ENCODE measurements around the gene RAB28. TPM values are rescaled to one million over a fixed set of nuclear protein-coding genes. Genes with fewer than 3 reads are reported as not detected.

Gene RAB28
- total RNA-seq, 1 experiment from 2014 or later, result 19.8 TPM

DNA sequence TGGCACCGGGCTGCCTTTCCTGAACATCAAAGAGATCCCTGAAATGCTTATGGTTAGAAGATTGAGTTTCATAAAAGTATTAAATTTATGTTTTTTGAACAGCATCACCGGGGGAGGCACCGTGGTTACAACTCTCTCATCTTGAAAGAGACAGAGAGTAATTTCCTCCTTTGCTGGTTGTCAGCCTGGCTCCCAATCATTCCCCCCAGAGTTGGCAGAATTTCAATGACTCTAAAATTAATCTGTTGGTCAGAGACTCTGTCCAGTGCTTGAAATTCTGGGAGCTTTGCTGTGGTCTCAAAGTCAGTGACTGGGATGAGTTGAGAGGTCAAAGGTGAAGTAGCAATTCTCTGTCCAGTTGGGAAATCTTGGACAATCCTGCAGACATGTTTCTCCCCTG lies 135.9 kb downstream of the RAB28 start:
- H3K27ac ChIP-seq (ENCODE audit: insufficient read length, low read depth, low read length), result no peak overlapping the region
- H3K9me3 ChIP-seq (ENCODE audit: control insufficient read depth, low read depth, low read length), result no peaks in the 10 kb centered on the region
- no peak overlapping the region for H4K8ac ChIP-seq (replicated peaks; ENCODE audit: insufficient read length, low read depth, low read length)
- H3K56ac ChIP-seq (ENCODE audit: insufficient read length, low read depth, low read length), result no peak overlapping the region
- no peaks in the 10 kb centered on the region for H3K27me3 ChIP-seq (ENCODE audit: insufficient read depth, low read length)
- WGBS (ENCODE audit: extremely low coverage, insufficient read length, low lambda C conversion rate), result no CpG with 5 or more reads among the region's 3 CpGs
- H2BK15ac ChIP-seq (ENCODE audit: low read depth, low read length), result no peak overlapping the region
- no peak for DNase-seq
- no peak overlapping the region for H3K14ac ChIP-seq (ENCODE audit: insufficient read depth, low read length)
- H3T11ph ChIP-seq (ENCODE audit: low read length), result no peak overlapping the region
- no peak overlapping the region for H2BK120ac ChIP-seq (ENCODE audit: low read depth, low read length, poor library complexity, severe bottlenecking)
- H2AK5ac ChIP-seq (ENCODE audit: insufficient read length, low read length), result no peak overlapping the region
- H3K4me2 ChIP-seq (ENCODE audit: insufficient read depth, insufficient read length, low read length), result no peak overlapping the region
- no peak overlapping the region for H2BK12ac ChIP-seq (ENCODE audit: insufficient read length, low read depth, low read length)
- Mint-ChIP-seq H3K4me1 (peaks cover 0 to 8% of the 10 kb centered on the region in 2 experiments; a peak in 2 of 4 replicates), H3K27ac (no peak overlapping the region), H3K4me3 (no peak overlapping the region), H3K36me3 (ENCODE audit: insufficient read depth in 1 of 3, low read depth in 3 of 3) (peaks cover 8 to 21% (median 14%) of the 10 kb centered on the region in 3 experiments), H3K9me3 (peaks cover 5 to 8% of the 10 kb centered on the region in 2 experiments), H3K27me3 (ENCODE audit: low read depth) (no peaks in the 10 kb centered on the region)
- H4K20me1 ChIP-seq (ENCODE audit: control insufficient read depth, insufficient read depth, insufficient read length), result no peaks in the 10 kb centered on the region
- H4K5ac ChIP-seq (ENCODE audit: insufficient read length, low read depth, low read length), result no peak overlapping the region
- no peak overlapping the region for H3K4ac ChIP-seq (ENCODE audit: low read depth, low read length)
- no peak overlapping the region for H3K9ac ChIP-seq (ENCODE audit: extremely low read depth, insufficient read length, low read length)
- H3K79me1 ChIP-seq (ENCODE audit: insufficient read depth, low read depth, low read length, poor library complexity, severe bottlenecking), result no peaks in the 10 kb centered on the region
- H2BK5ac ChIP-seq (ENCODE audit: insufficient read length, low read length), result no peak overlapping the region
- H2BK20ac ChIP-seq (ENCODE audit: low read depth, low read length, poor library complexity, severe bottlenecking), result no peak overlapping the region
- no peaks in the 10 kb centered on the region for H3K4me1 ChIP-seq (ENCODE audit: insufficient read depth, low read length)
- TF ChIP-seq, protein P1, sequence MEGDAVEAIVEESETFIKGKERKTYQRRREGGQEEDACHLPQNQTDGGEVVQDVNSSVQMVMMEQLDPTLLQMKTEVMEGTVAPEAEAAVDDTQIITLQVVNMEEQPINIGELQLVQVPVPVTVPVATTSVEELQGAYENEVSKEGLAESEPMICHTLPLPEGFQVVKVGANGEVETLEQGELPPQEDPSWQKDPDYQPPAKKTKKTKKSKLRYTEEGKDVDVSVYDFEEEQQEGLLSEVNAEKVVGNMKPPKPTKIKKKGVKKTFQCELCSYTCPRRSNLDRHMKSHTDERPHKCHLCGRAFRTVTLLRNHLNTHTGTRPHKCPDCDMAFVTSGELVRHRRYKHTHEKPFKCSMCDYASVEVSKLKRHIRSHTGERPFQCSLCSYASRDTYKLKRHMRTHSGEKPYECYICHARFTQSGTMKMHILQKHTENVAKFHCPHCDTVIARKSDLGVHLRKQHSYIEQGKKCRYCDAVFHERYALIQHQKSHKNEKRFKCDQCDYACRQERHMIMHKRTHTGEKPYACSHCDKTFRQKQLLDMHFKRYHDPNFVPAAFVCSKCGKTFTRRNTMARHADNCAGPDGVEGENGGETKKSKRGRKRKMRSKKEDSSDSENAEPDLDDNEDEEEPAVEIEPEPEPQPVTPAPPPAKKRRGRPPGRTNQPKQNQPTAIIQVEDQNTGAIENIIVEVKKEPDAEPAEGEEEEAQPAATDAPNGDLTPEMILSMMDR (conservative IDR thresholded peaks at IDR 0.05), result no peak
- H4K91ac ChIP-seq (ENCODE audit: insufficient read length, low read depth, low read length), result no peak overlapping the region
- H3K23me2 ChIP-seq (ENCODE audit: insufficient read length, low read depth, low read length, poor library complexity, severe bottlenecking), result no peaks in the 10 kb centered on the region
- no peak overlapping the region for H3K18ac ChIP-seq (ENCODE audit: insufficient read length, low read depth, low read length)
- no peaks in the 10 kb centered on the region for H3K79me2 ChIP-seq (ENCODE audit: insufficient read depth, low read length)
- no peak overlapping the region for H3K23ac ChIP-seq (ENCODE audit: insufficient read length, low read depth, low read length)
- H2AFZ ChIP-seq (ENCODE audit: low read length), result no peak overlapping the region
